Endothelial cell of umbilical vein (primary cell): Measurements from ENCODE around the gene CSNK1G2. TPM values are rescaled to one million over a fixed set of nuclear protein-coding genes. Genes with fewer than 3 reads are reported as not detected.

Experiments
- BruUV-seq: library from RNA; stranded (reverse); fragments of 400-500 nt; replicated peaks from 2 replicates; lab custom pipeline; 2021; lab: Mats Ljungman, UMichigan
- CTCF ChIA-PET: fragments of 300-600, 350-600 bp; sonication (Branson Sonifier 250); formaldehyde crosslinking; loops from one replicate; lab custom pipeline; 2021; ENCODE audit warnings: antibody characterized with exemption, inconsistent platforms; lab: Charles Lee
- POLR2A ChIA-PET: fragments of 300-600, 350-600 bp; sonication (Branson Sonifier 250); formaldehyde crosslinking; loops from one replicate; lab custom pipeline; 2021; ENCODE audit warnings: antibody characterized with exemption, inconsistent platforms; lab: Charles Lee
- DNase-seq: peaks from one replicate; pipeline ENCODE4 v3.0.0-alpha.2; 2011; ENCODE audit warnings: low read depth, low spot score
- FAIRE-seq: peaks from 2 replicates; lab custom pipeline; 2011; peaks lifted over from hg19 to GRCh38; lab: Jason Lieb, UNC
- H2AFZ ChIP-seq: 2 replicates; pipeline ENCODE4 v1.6.0; 2012; ENCODE audit warnings: low read depth, low read length, control low read depth, inconsistent platforms
- H3K27ac ChIP-seq: 2 replicates; pipeline ENCODE4 v1.5.1; 2011; ENCODE audit warnings: low read depth, mild to moderate bottlenecking, control low read depth, low read length, moderate library complexity; ENCODE audit not compliant: insufficient read depth
- H3K27me3 ChIP-seq, 2 experiments: 2 replicates each; pipeline versions ENCODE4 v1.6.0 to v1.6.1; 2011; ENCODE audit warnings: low read length in 2 of 2, mixed read lengths in 1 of 2; ENCODE audit not compliant: control insufficient read depth in 2 of 2, insufficient read depth in 2 of 2
- H3K36me3 ChIP-seq, 2 experiments: 2 replicates in 1 of 2; 3 replicates in 1 of 2; pipeline ENCODE4 v1.5.1; 2011; ENCODE audit warnings: low read length in 2 of 2, mild to moderate bottlenecking in 1 of 2, moderate library complexity in 1 of 2; ENCODE audit not compliant: control insufficient read depth in 2 of 2, insufficient read depth in 2 of 2; ENCODE audit errors: extremely low read depth in 1 of 2
- H3K4me1 ChIP-seq: 3 replicates; pipeline ENCODE4 v1.5.1; 2011; ENCODE audit warnings: mild to moderate bottlenecking, low read length; ENCODE audit not compliant: control insufficient read depth, insufficient read depth; ENCODE audit errors: extremely low read depth
- H3K4me2 ChIP-seq: 2 replicates; pipeline ENCODE4 v1.6.1; 2011; ENCODE audit warnings: low read length, control low read depth, mixed read lengths; ENCODE audit not compliant: insufficient read depth
- H3K4me3 ChIP-seq, 3 experiments: fragments of 200-600 bp in 1 of 3; sonication (generic), shearing (Covaris generic) in 1 of 3; replicated peaks in 1 of 3; 2 replicates each; pipeline ENCODE4 v1.5.1; 2011 to 2016; ENCODE audit warnings: control low read depth in 3 of 3, low read length in 3 of 3, mild to moderate bottlenecking in 2 of 3, inconsistent platforms in 1 of 3, low read depth in 1 of 3, moderate library complexity in 1 of 3; ENCODE audit not compliant: insufficient read depth in 1 of 3
- H3K79me2 ChIP-seq: 2 replicates; pipeline ENCODE4 v1.6.0; 2012; ENCODE audit warnings: low read length, inconsistent platforms; ENCODE audit not compliant: control insufficient read depth, insufficient read depth
- H3K9ac ChIP-seq: replicated peaks from 2 replicates; pipeline ENCODE3; 2011; ENCODE audit warnings: low read length, control low read depth; ENCODE audit not compliant: insufficient read depth; ENCODE audit errors: extremely low read depth
- H3K9me1 ChIP-seq: replicated peaks from 3 replicates; pipeline ENCODE4 v1.6.0; 2011; ENCODE audit warnings: mild to moderate bottlenecking, low read length; ENCODE audit not compliant: control insufficient read depth, insufficient read depth; ENCODE audit errors: extremely low read depth
- H3K9me3 ChIP-seq: replicated peaks from 2 replicates; pipeline ENCODE4 v1.5.1; 2012; ENCODE audit warnings: low read length, inconsistent platforms; ENCODE audit not compliant: control insufficient read depth, insufficient read depth
- H4K20me1 ChIP-seq: replicated peaks from 2 replicates; pipeline ENCODE3; 2011; ENCODE audit warnings: mild to moderate bottlenecking, low read length; ENCODE audit not compliant: control insufficient read depth, insufficient read depth; ENCODE audit errors: extremely low read depth
- EZH2 ChIP-seq: IDR thresholded peaks from 2 replicates; pipeline ENCODE4 v1.6.1; 2012; ENCODE audit warnings: borderline replicate concordance, low read depth, mild to moderate bottlenecking, moderate library complexity, low read length, inconsistent platforms; ENCODE audit not compliant: severe bottlenecking
- FOS ChIP-seq: IDR thresholded peaks from 2 replicates; pipeline ENCODE4 v1.6.1; 2011; ENCODE audit warnings: mild to moderate bottlenecking, low read length, moderate library complexity, borderline replicate concordance; ENCODE audit not compliant: insufficient read depth
- GATA2 ChIP-seq: IDR thresholded peaks from 2 replicates; pipeline ENCODE4 v1.7.0; 2011; ENCODE audit warnings: low read depth, mild to moderate bottlenecking, moderate library complexity, mixed read lengths, low read length; ENCODE audit not compliant: insufficient read length, insufficient read depth
- JUN ChIP-seq: IDR thresholded peaks from 2 replicates; pipeline ENCODE4 v1.6.1; 2011; ENCODE audit warnings: borderline replicate concordance, low read depth; ENCODE audit not compliant: insufficient read length, insufficient read depth
- MYC ChIP-seq: IDR thresholded peaks from one replicate; pipeline ENCODE4 v1.6.1; 2011; ENCODE audit warnings: mild to moderate bottlenecking, low read depth, low read length
- POLR2A ChIP-seq: IDR thresholded peaks from 2 replicates; pipeline ENCODE4 v1.6.1; 2012; ENCODE audit warnings: low read depth, mild to moderate bottlenecking, control low read depth, low read length
- POLR2AphosphoS5 ChIP-seq: IDR thresholded peaks from 2 replicates; pipeline ENCODE4 v1.6.1; 2012; ENCODE audit warnings: low read depth, mild to moderate bottlenecking, control low read depth, low read length, moderate library complexity; ENCODE audit not compliant: insufficient read depth
- dilution Hi-C: fragments of 300-500 bp; cut with MboI; formaldehyde crosslinking; loops from one replicate; pipeline ENCODE4 v1.15.0; 2019; ENCODE audit warnings: low sequenced_read_pairs; ENCODE audit not compliant: extremely low pct_ligation_motif_present
- intact Hi-C: fragments of 100-400 bp; cut with micrococcal nuclease; formaldehyde crosslinking; loops from one replicate; pipeline ENCODE4 v1.10.0; 2022
- polyA plus RNA-seq, 4 experiments: library from polyadenylated mRNA; depleted of rRNA in 3 of 4; stranded (reverse) in 3 of 4; unstranded in 1 of 4; fragments of >200 nt; gene quantifications; 2 replicates each; pipeline versions ENCODE4 v1.2.1 to v1.2.3, GENCODE V29; 2011 to 2012; ENCODE audit warnings: missing spikeins in 1 of 4
- total RNA-seq: library from RNA; stranded (reverse); gene quantifications from 2 replicates; pipeline ENCODE4 v1.2.3, GENCODE V29; 2021
- TF ChIP-seq, protein P1 (sequence below), 2 donors: IDR thresholded peaks; 1 replicate in 1 of 2; 2 replicates in 1 of 2; pipeline ENCODE4 v1.5.1; 2011; ENCODE audit warnings: low read length in 2 of 2, mild to moderate bottlenecking in 2 of 2, moderate library complexity in 2 of 2, control low read depth in 1 of 2, inconsistent platforms in 1 of 2, low read depth in 1 of 2; ENCODE audit not compliant: insufficient read depth in 1 of 2; ENCODE audit errors: extremely low read depth in 1 of 2
- TF ChIP-seq, protein P2 (sequence below): IDR thresholded peaks from 2 replicates; pipeline ENCODE4 v1.6.1; 2011; ENCODE audit not compliant: insufficient read depth, insufficient read length

The CSNK1G2 gene
- total and polyA plus RNA-seq, 2 donors (not counting 3 experiments of a cell fraction or from before 2014, with no cell fraction given) = 96.6 to 110 TPM

DNA sequence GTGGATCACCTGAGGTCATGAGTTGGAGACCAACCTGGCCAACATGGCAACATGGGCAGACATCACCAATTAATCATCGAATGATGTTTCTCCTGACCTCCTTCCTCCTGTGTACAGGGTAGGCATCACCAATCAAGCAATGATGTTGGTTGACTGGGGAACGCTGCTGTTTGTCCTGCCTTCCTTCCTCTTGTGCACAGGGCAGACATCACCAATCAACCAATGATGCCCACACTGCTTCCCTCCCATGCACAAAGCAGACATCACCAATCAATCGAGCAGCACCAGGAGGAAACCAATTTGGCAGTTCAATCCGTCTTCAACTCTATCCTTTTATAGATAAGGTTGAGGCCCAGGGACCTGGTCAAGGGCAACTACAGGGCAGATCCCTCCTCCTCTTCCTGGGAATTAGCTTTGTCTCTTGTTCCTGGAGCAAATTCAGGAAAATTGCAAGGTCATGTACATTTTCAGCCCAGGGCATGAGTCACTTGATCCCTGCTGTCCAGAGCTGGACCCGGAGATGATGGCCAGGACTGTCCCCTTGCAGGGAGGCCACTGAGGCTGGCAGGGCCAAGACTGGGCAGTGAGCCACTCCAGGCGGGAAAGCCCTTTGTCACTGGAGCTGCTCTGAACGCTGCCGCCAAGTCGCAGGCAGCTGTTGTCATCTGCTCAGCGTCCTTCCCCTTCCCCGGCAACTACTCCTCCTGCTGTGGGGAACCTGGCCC, 5.3 kb upstream of the CSNK1G2 start:
- H4K20me1 ChIP-seq = no peaks in the 10 kb centered on the region
- DNase-seq (peak; percentile 21), FAIRE-seq (peak; percentile 67)
- no peaks in the 10 kb centered on the region for H3K27me3 ChIP-seq
- peaks cover 7% of the 10 kb centered on the region for H3K4me1 ChIP-seq
- H3K27ac ChIP-seq = no peak overlapping the region
- H2AFZ ChIP-seq = no peak overlapping the region
- H3K9me3 ChIP-seq = no peaks in the 10 kb centered on the region
- no peak overlapping the region for H3K4me2 ChIP-seq
- H3K79me2 ChIP-seq = no peaks in the 10 kb centered on the region
- no peak overlapping the region for H3K9ac ChIP-seq
- ChIA-PET CTCF (interaction anchor here (1.3 kb wide), 1 partner anchor 13 kb away, joined by 3 read pairs; no protein-coding TSS in a partner anchor), POLR2A (no interaction called here)
- BruUV-seq = no TSS peak
- TF ChIP-seq POLR2AphosphoS5 (no peak), POLR2A (no peak), GATA2 (no peak), MYC (no peak)
- H3K9me1 ChIP-seq = no peaks in the 10 kb centered on the region
- dilution Hi-C loops = no loop called here
- H3K4me3 ChIP-seq = no peak overlapping the region
- intact Hi-C loops = loop anchor here (10.0 kb wide), 1 partner anchor 379 kb away; no protein-coding TSS in a partner anchor
- no peaks in the 10 kb centered on the region for H3K36me3 ChIP-seq

DNA sequence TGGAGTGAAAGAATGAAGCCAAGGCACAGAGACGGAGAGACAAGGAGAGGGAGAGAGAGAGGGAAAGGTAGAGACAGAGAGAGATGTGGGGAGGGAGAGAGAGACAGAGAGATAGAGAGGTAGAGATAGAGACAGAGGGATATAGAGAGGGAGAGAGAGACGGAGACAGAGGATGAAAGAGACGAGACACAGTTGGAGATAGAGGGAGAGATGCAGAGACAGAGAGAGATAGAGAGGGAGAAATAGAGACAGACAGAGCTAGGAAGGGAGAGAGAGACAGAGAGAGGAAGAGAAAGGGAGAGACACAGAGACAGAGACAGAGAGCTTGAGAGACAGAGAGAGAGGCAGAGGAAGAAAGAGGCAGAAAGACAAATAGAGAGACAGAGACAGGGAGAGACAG, 4.5 kb upstream of the CSNK1G2 start:
- POLR2A ChIA-PET = no interaction called here
- CTCF ChIA-PET = interaction anchor here (1.3 kb wide), 2 partner anchors 8 to 12 kb away, joined by 3 to 4 read pairs; no protein-coding TSS in a partner anchor
- H3K4me2 ChIP-seq = no peak overlapping the region
- H3K9me3 ChIP-seq = no peaks in the 10 kb centered on the region
- H3K9me1 ChIP-seq = no peaks in the 10 kb centered on the region
- H3K27ac ChIP-seq = no peak overlapping the region
- TF ChIP-seq JUN = no peak
- TF ChIP-seq POLR2A = no peak
- no peak for TF ChIP-seq EZH2
- TF ChIP-seq, protein P1, sequence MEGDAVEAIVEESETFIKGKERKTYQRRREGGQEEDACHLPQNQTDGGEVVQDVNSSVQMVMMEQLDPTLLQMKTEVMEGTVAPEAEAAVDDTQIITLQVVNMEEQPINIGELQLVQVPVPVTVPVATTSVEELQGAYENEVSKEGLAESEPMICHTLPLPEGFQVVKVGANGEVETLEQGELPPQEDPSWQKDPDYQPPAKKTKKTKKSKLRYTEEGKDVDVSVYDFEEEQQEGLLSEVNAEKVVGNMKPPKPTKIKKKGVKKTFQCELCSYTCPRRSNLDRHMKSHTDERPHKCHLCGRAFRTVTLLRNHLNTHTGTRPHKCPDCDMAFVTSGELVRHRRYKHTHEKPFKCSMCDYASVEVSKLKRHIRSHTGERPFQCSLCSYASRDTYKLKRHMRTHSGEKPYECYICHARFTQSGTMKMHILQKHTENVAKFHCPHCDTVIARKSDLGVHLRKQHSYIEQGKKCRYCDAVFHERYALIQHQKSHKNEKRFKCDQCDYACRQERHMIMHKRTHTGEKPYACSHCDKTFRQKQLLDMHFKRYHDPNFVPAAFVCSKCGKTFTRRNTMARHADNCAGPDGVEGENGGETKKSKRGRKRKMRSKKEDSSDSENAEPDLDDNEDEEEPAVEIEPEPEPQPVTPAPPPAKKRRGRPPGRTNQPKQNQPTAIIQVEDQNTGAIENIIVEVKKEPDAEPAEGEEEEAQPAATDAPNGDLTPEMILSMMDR (IDR thresholded peaks at IDR 0.05; ENCODE audit: extremely low read depth in 1 of 2, insufficient read depth in 1 of 2, low read depth in 1 of 2, low read length in 2 of 2) = no peak
- no peak for TF ChIP-seq FOS
- TF ChIP-seq, protein P2, sequence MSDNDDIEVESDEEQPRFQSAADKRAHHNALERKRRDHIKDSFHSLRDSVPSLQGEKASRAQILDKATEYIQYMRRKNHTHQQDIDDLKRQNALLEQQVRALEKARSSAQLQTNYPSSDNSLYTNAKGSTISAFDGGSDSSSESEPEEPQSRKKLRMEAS = no peak
- TF ChIP-seq MYC = no peak
- TF ChIP-seq POLR2AphosphoS5 = no peak
- no peak for TF ChIP-seq GATA2
- H3K4me3 ChIP-seq = no peak overlapping the region
- no peaks in the 10 kb centered on the region for H3K36me3 ChIP-seq
- intact Hi-C loops = loop anchor here (10.0 kb wide), 1 partner anchor 378 kb away; no protein-coding TSS in a partner anchor
- no TSS peak for BruUV-seq
- no peaks in the 10 kb centered on the region for H3K27me3 ChIP-seq
- H2AFZ ChIP-seq = no peak overlapping the region
- H3K9ac ChIP-seq = no peak overlapping the region
- dilution Hi-C loops = no loop called here
- peaks cover 1% of the 10 kb centered on the region for H3K79me2 ChIP-seq
- DNase-seq = no peak
- FAIRE-seq = no peak
- H4K20me1 ChIP-seq = no peaks in the 10 kb centered on the region
- peaks cover 7% of the 10 kb centered on the region for H3K4me1 ChIP-seq
